GM18873 (cell line): ENCODE measurements around the gene LAMA5.

Experiments used
- ATAC-seq: cut with Tn5 transposase; IDR thresholded peaks from one replicate; pipeline ENCODE4 v1.9.1; 2021; ENCODE audit warnings: mild to moderate bottlenecking, moderate library complexity, moderate number of reproducible peaks; ENCODE audit not compliant: unreplicated experiment, low FRiP score

LAMA5 gene

DNA sequence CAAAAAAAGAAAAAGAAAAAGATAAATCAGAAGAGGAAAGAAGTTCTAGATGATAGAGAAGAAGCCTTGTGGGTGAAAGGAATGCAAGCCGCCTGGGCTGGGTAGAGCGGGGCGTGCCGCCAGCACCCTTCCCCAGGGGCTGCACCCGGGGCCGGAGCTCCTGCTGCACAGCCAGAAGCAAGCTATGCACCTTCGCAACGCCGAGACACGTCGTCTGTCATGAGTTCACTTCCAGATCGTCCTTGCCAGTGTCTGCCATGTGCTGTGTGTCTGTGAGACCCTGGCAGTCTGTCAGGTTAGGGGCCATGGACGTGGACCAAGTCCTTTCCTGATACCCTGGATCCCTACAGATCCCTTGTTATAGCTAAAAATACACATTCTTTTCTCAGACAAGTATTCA is 89.9 kb downstream of the LAMA5 start:
- no peak for ATAC-seq

GRCh38 chr20:62276439-62276838 is 90.7 kb downstream of the LAMA5 start:
- no peak for ATAC-seq

DNA sequence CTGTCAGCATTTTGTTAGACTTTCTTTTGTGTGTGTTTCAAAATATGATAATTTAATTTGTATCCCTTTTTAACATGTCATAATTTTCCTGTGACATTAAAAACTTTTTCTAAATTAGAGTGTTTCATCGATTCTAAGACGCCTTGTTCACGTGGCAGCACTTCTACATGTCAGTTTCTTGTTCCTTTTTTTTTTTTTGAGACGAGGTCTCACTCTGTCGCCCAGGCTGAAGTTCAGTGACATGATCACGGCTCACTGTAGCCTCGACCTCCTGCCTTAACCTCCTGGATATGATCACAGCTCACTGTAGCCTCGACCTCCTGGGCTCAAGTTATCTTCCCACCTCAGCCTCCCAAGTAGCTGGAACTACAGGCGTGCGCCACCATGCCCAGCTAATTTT is 91.9 kb downstream of the LAMA5 start:
- no peak for ATAC-seq

DNA sequence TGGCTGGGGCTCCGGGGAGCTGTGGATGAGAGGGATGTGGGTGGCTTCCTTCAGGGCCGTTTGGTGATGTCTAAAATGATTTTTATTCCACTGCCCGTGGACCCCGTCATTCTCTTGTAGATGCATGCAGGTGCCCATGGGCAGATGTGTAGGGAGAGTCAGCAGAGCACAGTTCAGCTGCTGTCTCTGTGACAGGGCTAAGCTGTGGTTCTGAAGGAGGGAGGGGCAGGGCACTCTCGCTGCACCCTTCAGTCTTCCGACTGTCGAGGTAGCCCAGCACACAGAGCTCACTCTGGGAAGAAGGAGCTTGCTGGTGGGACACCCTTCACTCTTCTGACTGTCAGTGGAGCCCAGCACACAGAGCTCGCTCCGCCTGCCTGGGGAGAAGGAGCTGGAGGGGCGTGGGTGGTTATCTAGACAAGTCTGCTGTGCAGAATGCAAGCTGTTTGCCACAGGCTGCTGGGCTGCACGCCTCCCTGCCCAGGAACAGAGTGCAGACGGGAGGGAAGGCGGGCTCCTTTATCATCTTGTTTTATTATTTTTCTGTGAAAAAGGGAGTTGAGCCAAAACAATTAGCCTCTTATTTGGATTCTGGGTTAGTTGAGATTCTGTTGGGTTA is 92.7 kb downstream of the LAMA5 start:
- ATAC-seq: no peak

GRCh38 chr20:62273416-62273815 is 93.7 kb downstream of the LAMA5 start:
- no peak for ATAC-seq

- ATAC-seq: no peak
Measured at GRCh38 chr20:62272200-62272599, 94.9 kb downstream of the LAMA5 start.

DNA sequence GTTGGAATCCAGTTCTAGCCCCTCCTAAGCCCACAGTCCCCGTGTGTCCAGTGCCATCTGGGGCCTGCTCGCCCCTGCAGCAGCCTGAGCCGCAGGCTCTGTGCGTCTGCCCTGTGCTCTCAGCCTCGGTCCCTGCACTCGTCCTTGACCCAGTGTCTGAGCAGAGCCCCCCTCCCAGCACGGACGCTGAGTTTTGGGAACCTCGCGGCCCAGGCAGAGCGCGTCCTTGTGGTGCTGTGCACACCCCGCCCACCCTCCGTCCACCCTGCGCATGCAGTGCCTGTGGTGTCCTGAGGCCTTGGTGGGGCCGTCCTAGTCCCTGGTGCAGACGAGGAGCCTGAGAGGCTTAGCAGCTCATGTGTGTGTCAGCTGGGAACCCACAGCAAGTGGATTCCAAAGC is 97.2 kb downstream of the LAMA5 start:
- ATAC-seq: no peak

DNA sequence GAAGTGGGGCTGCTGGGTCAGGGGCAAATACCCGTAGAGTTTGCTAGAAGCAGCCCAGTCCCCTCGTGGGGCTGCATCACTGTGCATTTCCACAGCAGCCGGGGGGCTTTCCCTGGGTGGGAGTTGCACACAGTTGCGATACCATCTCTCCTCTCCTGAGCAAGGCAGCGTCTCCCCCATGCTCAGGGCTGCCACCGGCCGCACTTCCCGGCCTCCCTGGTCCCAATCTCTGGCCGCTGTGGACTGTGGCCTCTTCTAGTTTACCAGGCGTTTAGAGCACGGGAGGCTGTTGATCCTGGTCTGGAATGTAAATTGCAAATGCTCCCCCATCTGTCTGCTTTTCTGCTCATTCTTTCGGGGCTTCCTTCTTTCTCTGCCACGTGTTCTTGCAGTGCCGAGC is 97.7 kb downstream of the LAMA5 start:
- ATAC-seq: no peak

GRCh38 chr20:62268228-62268900 is 98.7 kb downstream of the LAMA5 start:
- no peak for ATAC-seq

DNA sequence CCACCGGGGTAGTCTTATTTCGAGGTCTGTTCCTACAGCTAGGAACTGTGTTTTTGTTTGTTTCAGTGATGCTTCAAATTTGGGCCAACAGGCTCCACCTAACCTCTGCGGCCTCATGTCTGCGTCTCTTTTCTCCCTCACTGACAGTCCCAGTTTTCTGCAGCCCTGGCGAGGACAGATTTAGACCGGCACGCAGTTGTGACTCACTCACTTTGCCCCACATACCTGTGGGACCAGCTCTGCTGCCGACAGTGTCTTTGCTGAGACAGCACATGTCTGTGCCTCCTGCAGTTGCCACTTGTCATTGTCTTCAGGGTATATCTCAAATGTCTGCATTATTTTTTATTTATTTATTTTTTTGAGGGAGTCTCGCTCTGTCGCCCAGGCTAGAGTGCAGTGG is 99.6 kb downstream of the LAMA5 start:
- ATAC-seq: no peak

DNA sequence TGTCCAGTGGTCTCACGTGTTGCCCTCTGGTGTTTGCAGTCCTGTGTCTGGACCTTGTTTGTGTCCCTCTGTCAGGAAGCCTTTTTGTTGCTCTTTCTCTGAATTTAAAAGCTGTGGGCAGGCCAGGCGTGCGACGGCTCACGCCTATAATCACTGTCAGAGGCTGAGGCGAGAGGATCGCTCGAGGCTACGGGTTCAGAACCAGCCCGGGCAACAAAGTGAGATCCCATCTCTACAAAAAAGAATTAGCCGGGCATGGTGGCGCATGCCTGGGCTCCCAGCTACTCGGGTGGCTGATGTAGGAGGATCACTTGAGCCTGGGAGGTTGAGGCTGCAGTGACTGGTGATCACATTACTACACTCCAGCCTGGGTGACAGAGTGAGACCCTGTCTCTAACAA is 100.3 kb downstream of the LAMA5 start:
- no peak for ATAC-seq

DNA sequence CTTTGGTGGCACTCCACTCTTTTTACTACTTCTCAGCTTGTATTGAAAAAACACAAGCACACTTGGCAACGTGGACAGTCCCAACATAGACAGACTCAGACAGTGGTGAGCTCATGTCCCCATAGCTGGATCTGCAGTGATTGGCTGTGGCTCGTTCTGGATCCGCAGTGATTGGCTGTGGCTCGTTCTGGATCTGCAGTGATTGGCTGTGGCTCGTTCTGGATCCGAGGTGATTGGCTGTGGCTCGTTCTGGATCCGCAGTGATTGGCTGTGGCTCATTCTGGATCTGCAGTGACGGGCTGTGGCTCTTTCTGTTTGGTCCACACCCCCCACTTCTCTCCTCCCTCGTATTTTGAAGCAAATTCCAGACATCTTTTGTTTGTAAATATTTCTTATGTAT is 100.8 kb downstream of the LAMA5 start:
- ATAC-seq: no peak

DNA sequence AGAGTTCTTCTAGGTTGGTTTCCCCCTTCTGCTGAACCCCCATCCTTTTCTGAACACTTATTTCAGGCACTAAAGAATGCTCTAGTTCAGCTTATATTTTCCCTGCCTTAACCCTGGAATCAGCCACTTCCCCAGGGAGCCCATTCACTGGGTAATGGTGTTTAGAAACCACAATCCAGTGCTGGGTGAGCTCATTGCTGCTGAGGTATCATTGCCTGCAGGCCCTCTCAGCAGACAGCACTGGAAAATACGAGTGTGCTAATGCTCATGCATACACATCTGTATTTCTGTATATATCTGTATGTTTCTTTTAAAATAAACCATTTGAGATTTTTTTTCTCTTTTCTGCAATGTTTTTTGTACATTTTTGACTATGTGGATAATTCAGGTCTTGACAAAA is 101.7 kb downstream of the LAMA5 start:
- ATAC-seq: no peak

GRCh38 chr20:62263396-62263795 is 103.7 kb downstream of the LAMA5 start:
- ATAC-seq: no peak

- no peak for ATAC-seq
Measured at GRCh38 chr20:62262064-62262463, 105.0 kb downstream of the LAMA5 start.

DNA sequence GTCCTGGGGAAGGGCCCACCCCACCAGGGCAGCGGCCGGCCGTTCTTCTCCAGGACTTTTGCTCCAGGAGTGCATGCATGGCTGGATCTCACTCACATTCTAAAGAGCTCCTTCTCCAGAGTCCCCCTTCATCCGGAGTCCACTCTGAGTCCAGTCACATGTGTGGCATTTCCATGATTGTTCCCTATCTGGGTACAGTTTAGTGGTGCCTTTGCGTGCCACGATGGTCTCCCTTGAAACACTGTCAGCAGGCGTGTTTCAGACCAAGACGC is 107.9 kb downstream of the LAMA5 start:
- ATAC-seq: no peak
